Fibroblast of gingiva (primary cell): ENCODE measurements around the gene CNIH2.
"Not testable (repeated sequence)": the region's sequence is repeated elsewhere in the genome, so short reads cannot be mapped to it uniquely, and the experiment has no call there.

Experiments
- DNase-seq: peaks from one replicate; pipeline ENCODE4 v3.0.0-alpha.2; 2011; ENCODE audit warnings: low read depth

CNIH2 gene

GRCh38 chr11:66277064-66277463 lies 911 bp upstream of the CNIH2 start:
- not testable (repeated sequence) for DNase-seq

DNA sequence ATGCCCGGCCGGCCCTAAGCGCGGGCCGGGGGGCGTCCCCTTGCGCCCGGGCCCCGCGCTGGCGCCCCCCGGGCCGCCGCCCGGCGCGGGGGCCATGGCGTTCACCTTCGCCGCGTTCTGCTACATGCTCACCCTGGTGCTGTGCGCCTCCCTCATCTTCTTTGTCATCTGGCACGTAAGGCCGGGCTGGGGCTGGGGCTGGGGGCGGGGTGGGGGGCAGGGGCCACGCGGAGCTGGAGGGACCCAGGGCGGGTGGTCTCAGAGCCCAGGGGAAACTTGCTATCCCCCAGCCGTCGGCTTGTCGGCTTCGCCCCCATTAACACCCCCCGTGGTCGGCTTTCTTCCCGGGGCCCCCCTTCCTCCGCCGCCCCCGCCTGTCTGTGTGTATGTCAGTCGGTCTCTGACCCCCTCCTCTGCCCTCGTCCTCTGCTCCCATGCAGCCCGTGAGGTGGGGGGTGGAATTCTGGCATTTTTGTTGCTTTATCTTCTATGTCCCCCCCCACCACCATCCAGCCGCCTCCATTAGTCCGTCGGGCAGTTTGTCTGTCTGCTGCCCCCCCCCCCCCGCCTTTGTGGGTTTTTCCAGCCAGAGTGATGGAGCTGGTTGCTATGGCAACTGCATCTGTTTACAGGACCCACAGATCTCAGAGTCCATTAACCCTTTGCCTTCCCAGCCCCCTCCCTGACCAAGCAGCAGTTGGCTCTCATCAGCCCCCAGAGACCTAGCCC lies 552 bp downstream of the CNIH2 start:
- no peak for DNase-seq

- DNase-seq: no peak
Observed at GRCh38 chr11:66279092-66279734, 1.2 kb downstream of the CNIH2 start.

- DNase-seq: no peak
Observed at GRCh38 chr11:66280428-66280827, 2.5 kb downstream of the CNIH2 start.

DNA sequence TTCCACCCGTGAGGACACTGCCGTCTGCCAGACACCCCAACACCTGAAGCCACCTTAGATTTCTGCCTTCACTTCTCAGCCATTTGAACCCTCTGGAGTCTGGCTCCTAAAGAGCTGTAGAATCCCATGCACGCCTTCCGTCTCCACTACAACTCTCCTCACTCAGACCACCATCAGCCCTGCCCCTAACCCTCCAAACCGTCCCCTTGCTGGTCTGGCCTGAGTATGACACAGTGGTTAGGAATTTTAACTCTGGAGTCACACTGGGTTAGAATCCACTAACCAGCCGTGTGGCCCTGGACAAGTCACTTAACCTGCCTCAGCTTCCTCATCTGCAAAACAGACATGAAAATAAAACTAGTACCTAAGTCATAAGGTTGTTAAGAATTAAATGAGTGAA lies 3.0 kb downstream of the CNIH2 start:
- DNase-seq: no peak

DNA sequence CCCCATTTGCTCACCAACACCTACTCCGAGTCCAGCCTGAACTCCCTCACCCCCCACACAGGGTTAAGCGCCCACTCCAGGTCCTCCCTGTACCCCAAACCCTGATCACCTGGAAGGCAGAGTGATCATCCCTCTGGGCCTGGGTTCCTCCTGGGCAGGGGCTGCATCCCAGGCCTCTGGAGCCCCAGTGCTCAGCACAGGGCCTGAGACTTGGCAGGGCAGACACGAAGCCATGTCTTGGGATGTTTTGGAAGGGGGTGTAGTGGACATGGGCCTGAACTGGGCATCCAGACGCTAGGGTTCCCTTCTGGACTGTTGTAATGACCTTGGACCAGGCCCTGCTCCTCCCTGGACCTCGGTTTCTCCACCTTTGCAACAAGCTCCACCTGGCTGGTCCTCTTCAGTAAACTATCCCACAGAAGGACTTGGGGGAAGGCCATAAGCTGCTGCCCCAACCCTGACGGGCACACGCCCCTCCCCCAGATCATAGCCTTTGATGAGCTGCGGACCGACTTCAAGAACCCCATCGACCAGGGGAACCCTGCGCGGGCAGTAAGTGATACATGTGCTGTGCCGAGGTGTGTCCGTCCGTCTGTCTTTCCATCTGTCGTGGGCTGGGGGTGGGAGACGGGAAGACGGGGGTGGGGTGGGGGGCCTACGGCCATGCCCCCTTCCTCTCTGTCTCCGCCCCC lies 3.9 kb downstream of the CNIH2 start:
- DNase-seq: no peak

DNA sequence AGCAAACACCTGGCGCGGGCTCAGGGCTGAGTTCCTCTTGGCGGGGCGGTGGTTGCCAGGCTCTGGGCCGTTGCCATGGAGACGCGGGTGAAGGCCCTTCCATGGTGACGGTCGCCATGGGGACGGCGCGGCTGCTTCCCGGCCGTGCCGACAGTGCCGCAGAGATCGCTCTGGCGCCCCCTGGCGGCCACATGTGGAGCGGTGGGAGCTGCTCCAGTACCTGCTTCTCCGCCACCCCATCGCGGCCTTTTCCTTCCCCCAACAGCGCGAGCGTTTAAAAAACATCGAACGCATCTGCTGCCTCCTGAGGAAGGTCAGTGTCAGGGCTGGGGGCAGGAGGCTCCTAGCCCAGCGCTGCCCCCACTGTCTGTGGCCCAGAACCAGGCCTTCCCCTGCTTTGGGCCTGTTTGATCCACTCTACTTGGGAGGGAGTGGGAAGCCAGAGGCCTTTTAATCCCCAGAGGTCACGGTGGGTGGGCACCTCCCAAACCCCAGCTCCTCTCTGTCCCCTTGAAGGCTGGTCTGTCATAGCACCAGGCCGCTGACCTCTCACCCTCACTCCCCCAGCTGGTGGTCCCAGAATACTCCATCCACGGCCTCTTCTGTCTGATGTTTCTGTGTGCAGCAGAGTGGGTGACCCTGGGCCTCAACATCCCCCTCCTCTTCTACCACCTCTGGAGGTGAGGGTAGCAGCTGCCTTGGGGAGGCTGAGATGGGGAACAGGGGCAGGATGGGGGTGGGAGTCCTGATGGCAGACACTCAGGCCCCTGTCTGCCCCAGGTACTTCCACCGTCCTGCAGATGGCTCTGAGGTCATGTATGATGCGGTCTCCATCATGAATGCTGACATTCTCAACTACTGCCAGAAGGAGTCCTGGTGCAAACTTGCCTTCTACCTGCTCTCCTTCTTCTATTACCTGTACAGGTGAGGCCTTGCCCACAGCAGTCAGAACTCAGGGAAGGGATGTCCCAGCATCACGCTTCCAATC lies 4.8 kb downstream of the CNIH2 start:
- DNase-seq: peak; percentile 95

GRCh38 chr11:66283461-66284105 lies 5.6 kb downstream of the CNIH2 start:
- no peak for DNase-seq

DNA sequence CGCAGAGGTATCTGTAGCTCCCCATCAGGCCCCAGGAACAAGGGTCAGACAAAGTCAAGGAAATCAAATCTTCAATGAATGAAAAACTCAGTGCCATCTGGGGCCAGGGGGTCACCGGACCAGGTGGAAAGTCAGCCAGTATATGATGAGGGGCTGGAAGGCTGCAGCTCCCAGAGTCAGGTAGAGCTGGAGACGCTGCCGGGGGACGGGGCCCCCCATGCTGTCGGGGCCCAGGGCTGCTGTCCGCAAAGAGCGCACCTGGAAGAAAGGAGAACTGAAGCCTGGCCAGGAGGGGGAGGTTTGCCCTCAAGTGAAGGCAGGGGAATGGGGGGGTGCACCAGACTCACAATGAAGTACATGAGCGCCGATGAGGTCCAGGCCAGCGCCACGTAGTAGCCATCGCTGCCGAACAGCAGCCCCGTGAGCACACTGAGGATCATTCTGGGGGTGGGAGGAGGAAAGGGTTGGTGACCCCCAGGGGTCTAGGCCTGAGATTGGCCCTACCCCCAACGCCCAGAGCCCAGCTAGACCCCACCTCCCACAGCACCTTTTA lies 6.6 kb downstream of the CNIH2 start:
- no peak for DNase-seq

- no peak for DNase-seq
Observed at GRCh38 chr11:66285250-66285947, 7.4 kb downstream of the CNIH2 start.

GRCh38 chr11:66286699-66287098 lies 8.7 kb downstream of the CNIH2 start:
- DNase-seq: no peak

- no peak for DNase-seq
Observed at GRCh38 chr11:66287211-66287888, 9.4 kb downstream of the CNIH2 start.

GRCh38 chr11:66287889-66288670 lies 10.1 kb downstream of the CNIH2 start:
- no peak for DNase-seq

DNA sequence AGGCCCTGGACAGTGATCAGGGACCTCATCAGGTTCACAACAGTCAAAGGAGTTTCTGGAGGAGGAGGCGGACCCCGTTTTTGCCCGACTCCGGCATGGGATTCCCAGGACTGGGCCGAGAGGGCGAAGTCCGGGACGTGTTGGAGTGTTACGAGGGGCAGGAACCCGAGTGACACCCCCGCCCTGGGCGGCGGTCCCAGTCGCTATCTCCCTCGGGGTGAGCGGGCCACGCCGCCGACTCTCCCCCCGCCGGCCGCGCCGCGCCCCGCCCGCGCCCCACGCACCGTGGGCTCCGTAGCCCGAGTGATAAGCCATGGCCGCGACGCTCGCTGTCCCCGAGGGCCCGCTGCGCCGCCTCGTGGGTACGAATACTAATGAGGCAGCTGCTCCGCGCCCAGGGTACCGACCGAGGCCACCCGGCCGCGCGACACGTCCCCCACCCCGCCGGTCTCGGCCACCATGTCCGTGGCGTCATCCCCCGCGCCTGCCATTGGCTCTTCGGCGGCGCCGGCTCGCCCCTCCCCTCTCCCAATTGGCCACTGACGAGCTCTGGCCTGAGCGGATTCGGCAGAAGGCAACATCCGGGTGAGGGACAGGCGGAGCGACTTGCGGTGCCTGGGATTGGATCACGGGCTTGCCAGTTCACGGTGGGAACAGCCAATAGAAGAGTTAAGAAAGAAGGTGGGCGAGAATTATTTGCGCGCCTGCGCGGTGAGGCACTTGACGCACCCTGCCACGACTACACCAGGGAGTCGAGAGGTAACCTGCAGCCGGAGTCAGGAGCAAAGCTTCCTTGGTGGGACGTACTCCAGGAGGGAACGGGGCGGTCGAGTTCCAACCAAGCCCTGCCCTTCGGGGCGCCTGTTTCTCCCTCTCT lies 10.9 kb downstream of the CNIH2 start, which contains the start of gene YIF1A:
Gene YIF1A, minus strand, starts transcription at position 473 of the 877 bp plus-strand sequence. Its CDS starts 158 bp downstream, at position 315.
- DNase-seq: peak; percentile 100

DNA sequence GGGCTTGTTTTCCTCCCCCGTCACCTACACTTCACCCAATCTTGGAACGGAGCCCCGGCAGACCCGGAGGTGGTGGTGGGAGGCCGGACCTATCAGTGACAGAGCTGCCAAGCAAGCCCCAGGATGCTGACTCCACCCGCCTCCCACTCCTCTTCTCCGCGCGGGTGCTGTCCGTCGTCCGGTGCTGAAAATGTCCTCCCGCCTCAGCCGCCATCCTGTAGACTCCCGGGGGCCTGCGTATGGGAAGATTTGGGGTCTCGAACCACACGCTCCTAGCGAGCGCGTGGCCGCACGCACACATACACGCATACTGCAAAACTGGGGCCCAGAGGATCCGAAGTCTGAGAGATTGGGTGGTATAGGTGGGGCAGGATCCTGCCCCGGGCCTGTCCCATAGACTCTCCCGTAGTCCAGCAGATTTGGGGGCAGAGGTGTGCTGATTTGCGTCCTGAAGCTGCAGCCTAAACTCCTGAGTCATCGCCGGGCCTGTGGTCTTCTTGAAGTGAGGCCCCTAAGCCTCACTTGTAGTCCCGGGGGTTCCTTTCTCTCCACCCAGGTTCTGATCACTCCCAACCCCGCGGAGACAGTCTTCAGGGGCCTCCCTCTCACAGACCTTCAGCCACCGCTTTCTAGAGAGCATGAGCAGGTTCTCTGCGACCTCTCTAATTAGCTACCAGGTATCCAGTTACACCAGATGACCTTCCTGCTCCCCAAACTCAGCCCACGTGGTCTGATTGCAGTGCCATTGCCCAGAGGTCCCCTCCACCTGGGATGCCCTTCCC lies 11.8 kb downstream of the CNIH2 start:
- DNase-seq: no peak

DNA sequence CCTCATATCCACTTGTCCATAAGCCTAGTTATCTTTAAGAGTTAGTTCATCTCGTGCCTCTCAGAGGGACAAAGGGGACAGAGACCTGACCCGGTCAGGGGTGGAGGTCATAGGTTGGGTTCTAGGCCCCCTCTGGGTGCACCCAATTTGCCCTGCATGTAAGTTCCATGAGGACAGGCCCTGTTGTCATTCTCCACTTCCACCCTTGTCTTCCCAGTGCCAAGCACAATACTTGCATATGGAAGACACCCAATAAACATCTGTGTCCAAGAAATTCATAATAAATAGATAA lies 12.3 kb downstream of the CNIH2 start:
- no peak for DNase-seq

GRCh38 chr11:66291303-66291705 lies 13.3 kb downstream of the CNIH2 start:
- no peak for DNase-seq
